ENCODE results near the gene CACNG4. TPM values are rescaled to one million over a fixed set of nuclear protein-coding genes. Genes with fewer than 3 reads are reported as not detected.

CACNG4 gene
- total RNA-seq, 6 experiments from 2014 or later: not detected

- DNase-seq: no peak
- Mint-ChIP-seq H3K27me3 (ENCODE audit: insufficient read depth) (peaks cover 33% of the 10 kb centered on the region), H3K27ac (no peak overlapping the region), H3K9me3 (no peaks in the 10 kb centered on the region), H3K4me1 (ENCODE audit: low read depth) (no peaks in the 10 kb centered on the region), H3K36me3 (ENCODE audit: low read depth) (no peaks in the 10 kb centered on the region), H3K4me3 (no peak overlapping the region)
- no peak for TF ChIP-seq CTCF (IDR thresholded peaks at IDR 0.05)
Observed at GRCh38 chr17:66939461-66940114, 24.9 kb upstream of the CACNG4 start.

GRCh38 chr17:66941249-66941648 lies 23.3 kb upstream of the CACNG4 start:
- no peaks in the 10 kb centered on the region for H3K36me3 Mint-ChIP-seq (ENCODE audit: low read depth)
- peaks cover 49% of the 10 kb centered on the region for H3K27me3 Mint-ChIP-seq (ENCODE audit: insufficient read depth)
- H3K4me1 Mint-ChIP-seq (ENCODE audit: low read depth): no peaks in the 10 kb centered on the region
- no peak for TF ChIP-seq CTCF (IDR thresholded peaks at IDR 0.05)
- DNase-seq: no peak
- no peak overlapping the region for H3K4me3 Mint-ChIP-seq
- H3K9me3 Mint-ChIP-seq: no peaks in the 10 kb centered on the region
- no peak overlapping the region for H3K27ac Mint-ChIP-seq

- Mint-ChIP-seq H3K36me3 (ENCODE audit: low read depth) (no peaks in the 10 kb centered on the region), H3K4me1 (ENCODE audit: low read depth) (no peaks in the 10 kb centered on the region), H3K27me3 (ENCODE audit: insufficient read depth) (peaks cover 55% of the 10 kb centered on the region), H3K9me3 (no peaks in the 10 kb centered on the region), H3K4me3 (peak overlapping the region; percentile 31; the same call in 1 of the 2 replicates), H3K27ac (no peak overlapping the region)
- no peak for TF ChIP-seq CTCF (IDR thresholded peaks at IDR 0.05)
- no peak for DNase-seq
Observed at GRCh38 chr17:66941773-66942450, 22.6 kb upstream of the CACNG4 start.

GRCh38 chr17:66942451-66943264 lies 21.8 kb upstream of the CACNG4 start:
- Mint-ChIP-seq H3K9me3 (no peaks in the 10 kb centered on the region), H3K4me1 (ENCODE audit: low read depth) (no peaks in the 10 kb centered on the region), H3K27ac (no peak overlapping the region), H3K36me3 (ENCODE audit: low read depth) (no peaks in the 10 kb centered on the region), H3K4me3 (no peak overlapping the region; the same call in 1 of the 2 replicates), H3K27me3 (ENCODE audit: insufficient read depth) (peaks cover 52% of the 10 kb centered on the region)
- DNase-seq: no peak
- TF ChIP-seq CTCF (IDR thresholded peaks at IDR 0.05): no peak

GRCh38 chr17:66943484-66943883 lies 21.0 kb upstream of the CACNG4 start:
- TF ChIP-seq CTCF (IDR thresholded peaks at IDR 0.05): no peak
- no peak overlapping the region for H3K27ac Mint-ChIP-seq
- H3K9me3 Mint-ChIP-seq: no peaks in the 10 kb centered on the region
- H3K36me3 Mint-ChIP-seq (ENCODE audit: low read depth): no peaks in the 10 kb centered on the region
- no peak for DNase-seq
- no peaks in the 10 kb centered on the region for H3K4me1 Mint-ChIP-seq (ENCODE audit: low read depth)
- no peak overlapping the region for H3K4me3 Mint-ChIP-seq
- peaks cover 50% of the 10 kb centered on the region for H3K27me3 Mint-ChIP-seq (ENCODE audit: insufficient read depth)

Measured in HFFc6 (cell line).